GM21737 (cell line): ENCODE data around the gene GGNBP2.

Experiments
- ATAC-seq: cut with Tn5 transposase; IDR thresholded peaks from one replicate; pipeline ENCODE4 v1.9.1; 2021; ENCODE audit warnings: mild to moderate bottlenecking, moderate library complexity; ENCODE audit not compliant: unreplicated experiment

The GGNBP2 gene

GRCh38 chr17:36550491-36551417, 6.0 kb downstream of the GGNBP2 start:
- no peak for ATAC-seq

DNA sequence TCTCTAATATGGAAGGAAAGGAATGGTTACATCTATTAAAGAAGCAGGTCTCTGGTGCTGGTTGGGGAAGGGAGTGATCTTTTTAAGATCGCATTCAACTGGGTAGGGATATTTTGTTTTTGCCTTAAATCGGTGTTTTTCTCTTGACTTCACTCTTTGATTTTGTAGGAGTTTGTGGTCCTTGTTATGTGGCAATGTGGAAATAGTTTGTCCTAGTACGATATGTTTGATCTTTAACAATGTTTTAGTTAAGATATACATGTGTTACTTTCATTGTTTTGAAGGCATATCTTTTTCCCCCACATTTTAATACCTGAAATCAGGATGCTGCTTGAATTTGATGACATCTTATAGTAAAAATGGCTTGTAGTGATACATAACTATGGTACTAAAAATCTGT, 8.7 kb downstream of the GGNBP2 start:
- ATAC-seq = no peak

DNA sequence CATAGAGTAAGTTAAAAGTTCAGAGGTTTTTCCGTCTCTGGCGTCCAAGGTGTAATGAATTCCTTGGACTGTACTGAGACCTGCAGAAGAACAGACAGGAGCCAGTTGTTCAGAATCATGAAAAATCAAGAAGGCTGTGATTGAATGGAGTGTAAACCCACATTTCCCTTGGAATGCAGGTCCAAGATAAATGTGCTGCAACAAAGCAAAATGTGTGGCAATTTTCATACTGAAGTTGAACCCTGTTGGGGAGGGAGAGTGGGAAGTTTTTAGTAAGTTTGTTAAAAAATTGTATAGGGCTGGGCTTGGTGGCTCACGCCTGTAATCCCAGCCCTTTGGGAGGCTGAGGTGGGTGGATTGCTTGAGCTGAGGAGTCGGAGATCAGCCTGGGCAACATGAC, 21.4 kb downstream of the GGNBP2 start:
- no peak for ATAC-seq

- no peak for ATAC-seq
These were observed 30.3 kb downstream of the GGNBP2 start for GRCh38 chr17:36575028-36575427.

DNA sequence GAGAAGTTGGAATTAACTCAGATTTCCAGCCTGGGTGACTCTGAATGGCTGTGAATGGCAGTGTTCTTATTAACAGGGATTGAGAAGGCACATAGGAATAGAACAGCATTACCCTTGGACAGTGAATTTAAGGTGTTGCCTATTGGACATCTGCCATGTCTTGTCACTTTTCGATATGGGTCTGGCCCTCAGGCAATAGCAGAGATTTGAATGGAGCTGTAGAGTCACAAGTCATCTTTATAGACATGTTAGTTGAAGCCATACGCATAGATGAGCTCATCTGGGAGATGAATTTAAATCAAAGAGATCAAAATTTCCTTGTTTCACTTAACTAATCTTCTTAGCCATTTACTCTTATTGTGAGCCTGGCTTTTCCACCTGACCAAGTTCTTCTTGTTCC, 32.1 kb downstream of the GGNBP2 start:
- ATAC-seq = no peak

- no peak for ATAC-seq
These were observed 34.0 kb downstream of the GGNBP2 start for GRCh38 chr17:36578671-36579070.

DNA sequence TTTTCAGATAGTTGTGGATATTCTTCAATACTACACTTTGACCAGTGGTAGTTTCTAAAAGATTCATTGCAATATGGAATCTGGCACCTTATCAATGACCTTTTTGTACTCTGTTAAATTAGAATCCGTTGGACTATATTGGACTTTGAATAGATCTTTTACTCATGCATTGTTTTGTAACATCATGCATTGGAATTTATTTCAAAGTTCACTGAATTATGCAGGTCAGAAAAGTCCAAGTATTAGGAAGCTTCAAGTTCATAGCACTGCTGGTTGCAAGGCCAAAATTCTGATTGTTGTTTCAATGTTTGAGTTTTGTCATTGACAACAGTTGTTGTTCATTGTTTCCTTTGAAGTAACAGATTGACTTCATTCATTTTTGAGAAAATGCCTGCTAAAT, 39.1 kb downstream of the GGNBP2 start:
- ATAC-seq = no peak

GRCh38 chr17:36586138-36586537, 41.4 kb downstream of the GGNBP2 start:
- ATAC-seq = no peak

- no peak for ATAC-seq
These were observed 45.4 kb downstream of the GGNBP2 start for GRCh38 chr17:36590082-36590481.

- peak; percentile 80 for ATAC-seq
These were observed 47.0 kb downstream of the GGNBP2 start, which contains the start of gene DHRS11 for GRCh38 chr17:36591434-36592315. Gene DHRS11 (plus strand): TSS chr17:36591879. CDS start chr17:36592010, 131 bp downstream.

DNA sequence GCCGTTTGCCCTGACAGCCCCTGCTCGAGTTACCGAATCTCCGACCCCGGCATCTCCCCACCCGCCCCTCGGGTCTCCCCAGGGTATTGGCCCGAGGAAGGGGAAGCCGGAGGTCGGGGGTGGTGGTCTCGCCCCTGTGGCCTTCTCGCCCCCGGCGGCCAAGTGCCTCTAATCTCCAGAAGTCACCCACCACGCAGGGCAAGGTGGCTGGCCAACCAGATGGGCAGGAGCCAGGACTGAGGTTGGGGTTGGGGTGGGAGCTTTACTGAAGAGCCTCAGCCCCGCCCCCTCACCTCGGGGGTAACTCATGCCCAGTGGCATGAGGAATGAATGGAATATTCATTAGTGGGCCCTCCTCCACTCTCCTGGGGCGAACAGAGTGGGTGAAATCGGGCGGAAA, 47.6 kb downstream of the GGNBP2 start:
- ATAC-seq = no peak

DNA sequence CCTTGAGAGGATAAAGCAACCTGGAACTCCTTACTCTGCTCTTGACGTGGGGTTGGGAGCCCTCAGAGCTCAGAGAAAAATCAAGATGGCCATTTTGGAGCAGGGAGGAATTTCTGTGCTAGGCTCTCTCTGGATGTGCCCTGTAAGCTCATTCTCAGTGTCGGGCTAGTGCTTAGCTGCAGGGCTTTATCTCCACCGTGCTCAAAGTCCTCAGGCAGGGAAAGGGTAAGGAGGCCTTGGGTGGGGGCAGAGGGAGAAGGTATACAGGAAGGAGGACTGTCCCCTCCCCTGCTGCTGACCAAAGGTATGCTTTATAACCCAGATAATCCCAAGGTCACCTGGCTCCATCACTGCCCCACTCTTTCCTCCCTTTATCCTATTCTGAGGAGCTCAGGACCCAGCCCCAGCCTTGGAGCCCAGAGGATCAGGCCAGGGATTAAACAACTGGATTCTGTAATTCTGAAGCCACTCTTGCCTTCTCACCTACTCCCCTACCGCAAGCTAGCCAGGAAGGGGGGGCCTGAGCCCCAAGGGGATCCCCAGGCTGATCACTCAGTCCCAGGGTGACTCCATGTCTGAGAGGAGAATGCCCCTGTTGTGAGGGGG, 48.1 kb downstream of the GGNBP2 start:
- ATAC-seq = no peak

DNA sequence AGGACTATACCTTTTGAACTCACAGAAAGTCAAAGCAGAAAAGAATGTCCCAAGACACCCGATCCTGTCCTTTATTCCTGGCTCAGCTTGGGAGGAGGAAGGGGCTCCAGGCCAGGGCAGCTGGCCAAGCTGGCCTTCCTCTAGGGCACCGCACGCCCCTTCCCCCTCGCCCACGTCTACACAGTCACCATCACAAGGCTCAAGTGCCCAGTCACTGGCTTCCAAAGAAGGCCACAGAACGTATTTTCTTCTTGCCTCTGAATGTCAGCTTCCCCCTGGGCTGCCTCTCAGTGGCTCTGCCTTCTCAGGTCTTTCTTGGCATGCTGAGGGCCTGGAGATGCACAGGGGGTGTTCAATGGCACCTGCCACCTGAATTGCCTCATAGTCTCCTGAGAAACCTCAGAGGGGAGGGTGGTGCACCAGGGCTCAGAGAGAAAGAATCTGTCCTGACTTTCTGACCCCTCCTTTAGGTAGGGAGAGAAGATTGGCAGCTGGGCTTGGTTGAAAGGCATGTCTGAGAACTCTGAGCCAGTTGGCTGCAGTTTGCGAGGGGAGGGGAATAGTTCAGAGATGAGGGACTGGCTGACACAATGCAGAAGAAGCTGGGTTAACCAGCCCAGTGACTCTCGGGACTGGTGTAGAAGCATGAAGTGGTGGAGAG, 49.1 kb downstream of the GGNBP2 start:
- ATAC-seq = no peak

- ATAC-seq = no peak
These were observed 50.1 kb downstream of the GGNBP2 start for GRCh38 chr17:36594626-36595401.

DNA sequence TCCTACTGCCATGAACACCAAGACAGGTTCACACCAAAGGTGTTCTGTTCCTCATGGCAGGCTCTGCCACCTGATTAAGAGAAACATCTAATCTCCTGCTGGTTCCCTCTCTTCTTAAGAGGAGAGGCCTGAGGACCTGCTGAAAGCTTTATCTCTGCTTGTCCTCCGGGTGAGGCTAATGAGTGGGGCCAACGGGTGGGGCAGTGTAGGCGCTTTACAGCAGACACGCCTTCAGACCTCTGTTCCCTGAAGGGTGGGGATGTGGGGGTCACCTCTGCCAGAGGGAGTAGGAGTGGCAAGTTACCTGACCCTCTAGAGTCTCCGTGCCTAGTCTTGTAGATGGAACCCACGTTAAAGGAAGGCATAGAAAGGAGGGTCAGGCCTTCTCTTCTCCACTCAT, 52.5 kb downstream of the GGNBP2 start:
- ATAC-seq = no peak

- ATAC-seq = no peak
These were observed 53.4 kb downstream of the GGNBP2 start for GRCh38 chr17:36597866-36598777.

DNA sequence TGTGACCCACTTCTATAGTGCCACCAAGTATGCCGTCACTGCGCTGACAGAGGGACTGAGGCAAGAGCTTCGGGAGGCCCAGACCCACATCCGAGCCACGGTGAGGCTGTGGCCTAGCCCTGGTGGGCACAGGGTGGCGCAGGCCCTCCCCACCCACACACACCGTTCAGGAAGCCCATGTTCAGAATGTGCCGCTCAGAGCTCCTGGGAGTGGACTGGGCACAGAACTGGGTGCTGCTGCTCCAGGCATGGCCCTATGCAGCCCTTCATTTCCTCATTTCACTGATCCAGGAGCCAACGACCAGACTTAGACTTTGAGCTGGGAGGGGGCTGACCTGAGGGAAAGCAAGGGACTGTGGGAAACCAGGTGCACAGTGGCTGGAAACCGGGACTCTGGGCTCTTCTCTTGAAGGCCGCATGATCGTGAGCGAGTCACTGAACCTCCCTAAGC, 54.3 kb downstream of the GGNBP2 start:
- no peak for ATAC-seq

GRCh38 chr17:36599546-36600250, 55.0 kb downstream of the GGNBP2 start:
- ATAC-seq = no peak
